Measurements from ENCODE around the gene RFX8.
"Not testable (repeated sequence)": the region's sequence is repeated elsewhere in the genome, so short reads cannot be mapped to it uniquely, and the experiment has no call there.

RFX8 gene

DNA sequence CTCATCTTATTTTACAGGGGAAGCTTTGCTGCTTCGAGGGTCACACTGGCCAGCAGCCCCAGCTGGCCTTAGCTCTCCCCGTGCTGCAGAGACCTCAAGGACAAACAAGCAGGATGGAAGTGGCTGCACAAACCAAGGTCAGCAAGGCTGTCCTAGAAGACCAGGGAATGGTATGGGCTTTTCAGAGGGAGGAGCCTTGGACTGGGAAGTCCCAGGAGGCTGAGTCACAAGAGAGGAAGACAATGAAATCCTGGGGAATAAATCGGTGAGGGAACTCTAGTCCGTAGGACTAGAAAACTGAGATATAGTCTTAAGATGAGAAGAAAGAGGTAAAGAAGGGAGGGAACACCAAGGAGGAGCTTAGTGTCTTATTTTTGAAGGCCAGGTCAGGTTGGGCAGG is 103.3 kb downstream of the RFX8 start:
- no peak for DNase-seq

DNA sequence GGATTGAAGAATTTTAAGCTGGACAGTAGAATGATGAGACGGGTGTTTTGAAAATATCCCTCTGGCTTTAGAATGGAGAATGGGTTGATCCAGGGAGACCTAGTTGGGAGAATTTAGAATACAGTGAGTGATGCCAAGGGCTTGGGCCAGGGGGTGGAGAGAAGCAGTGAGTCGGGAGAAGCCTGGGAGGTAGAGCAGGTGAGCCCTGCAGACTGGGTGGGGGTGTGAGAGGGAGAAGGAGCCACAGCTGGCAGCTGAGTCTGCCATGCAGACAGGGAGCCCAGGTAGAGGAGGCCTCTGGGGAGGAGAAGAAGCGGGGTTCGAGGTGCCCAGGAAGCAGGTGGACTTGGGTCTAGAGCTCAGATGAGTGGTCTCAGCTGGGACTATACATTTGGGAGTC is 105.8 kb downstream of the RFX8 start:
- no peak for DNase-seq

DNA sequence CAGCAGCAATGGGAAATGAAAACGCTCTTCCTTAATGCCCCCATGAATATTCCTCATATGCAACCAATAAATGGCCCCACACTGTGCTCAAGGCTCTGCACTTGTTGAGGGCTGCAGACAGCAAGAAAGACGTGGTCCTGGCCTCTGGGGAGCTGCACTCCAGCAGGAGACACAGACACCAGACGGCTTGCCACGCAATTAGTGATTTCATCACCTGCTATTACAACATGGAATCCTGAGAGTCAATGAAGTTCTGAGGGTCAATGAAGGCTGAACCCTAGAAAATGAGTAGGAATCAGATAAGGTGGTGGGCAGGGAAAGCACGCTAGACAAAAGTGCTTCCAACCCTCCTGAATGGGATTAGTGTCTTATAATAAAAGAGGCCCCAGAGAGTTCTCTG is 106.5 kb downstream of the RFX8 start:
- DNase-seq = no peak

DNA sequence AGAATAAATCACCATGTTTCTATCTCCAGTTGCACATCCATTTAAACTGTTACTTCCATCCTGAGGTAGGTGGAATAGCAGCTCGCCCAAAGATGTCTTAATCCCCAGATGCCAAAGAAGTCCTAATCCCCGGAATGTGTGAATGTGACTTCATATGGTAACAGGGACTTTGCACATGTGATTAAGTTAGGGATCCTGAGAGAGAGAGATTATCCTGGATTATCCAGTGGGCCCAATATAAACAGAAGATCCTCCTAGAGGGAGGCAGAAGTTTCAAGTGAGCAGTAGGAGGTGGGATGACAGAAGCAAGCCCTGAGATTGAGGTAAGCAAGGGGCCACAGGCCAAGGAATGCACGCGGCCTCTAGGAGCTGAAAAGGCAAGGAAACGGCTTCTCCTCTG is 107.4 kb downstream of the RFX8 start:
- DNase-seq = no peak

DNA sequence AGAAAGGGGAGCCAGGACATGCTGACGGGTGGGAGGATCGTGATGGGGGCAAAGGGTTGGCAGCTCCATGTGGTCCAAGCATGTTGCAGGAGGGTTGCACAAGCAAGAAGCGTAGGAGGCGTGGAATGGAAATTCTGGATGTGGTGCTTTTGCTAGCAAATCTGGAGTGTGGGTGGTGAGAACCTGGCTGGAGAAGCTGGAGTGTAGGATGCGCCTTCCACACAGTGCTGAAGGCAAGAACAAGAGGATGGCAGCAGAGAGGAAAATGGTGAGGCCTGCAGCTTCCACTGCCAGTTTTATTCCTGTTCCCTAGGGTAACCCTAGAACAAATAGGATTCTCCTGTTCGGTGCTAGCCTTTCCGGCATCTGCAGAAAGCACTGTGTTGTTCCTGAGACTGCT is 110.0 kb downstream of the RFX8 start:
- no peak for DNase-seq

DNA sequence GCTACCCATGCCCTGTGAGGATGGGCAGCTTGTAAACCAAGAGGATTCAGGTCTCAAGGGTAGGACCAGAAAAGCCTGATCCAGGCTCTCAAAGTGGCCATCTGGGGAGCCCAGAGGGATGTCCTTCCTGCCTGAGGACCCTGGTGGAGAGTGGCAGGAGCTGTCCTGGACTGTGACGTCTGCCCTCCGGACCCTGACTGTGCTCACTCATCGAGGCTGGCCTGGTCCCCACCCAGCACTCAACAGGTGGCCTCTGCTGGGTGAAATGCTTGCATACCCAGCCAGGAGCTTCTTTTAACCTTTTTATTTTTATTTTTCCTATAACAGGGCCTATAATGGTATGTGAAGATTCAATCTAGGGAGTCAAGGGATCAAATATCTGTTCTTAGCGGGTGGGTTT is 112.1 kb downstream of the RFX8 start:
- no peak for DNase-seq

DNA sequence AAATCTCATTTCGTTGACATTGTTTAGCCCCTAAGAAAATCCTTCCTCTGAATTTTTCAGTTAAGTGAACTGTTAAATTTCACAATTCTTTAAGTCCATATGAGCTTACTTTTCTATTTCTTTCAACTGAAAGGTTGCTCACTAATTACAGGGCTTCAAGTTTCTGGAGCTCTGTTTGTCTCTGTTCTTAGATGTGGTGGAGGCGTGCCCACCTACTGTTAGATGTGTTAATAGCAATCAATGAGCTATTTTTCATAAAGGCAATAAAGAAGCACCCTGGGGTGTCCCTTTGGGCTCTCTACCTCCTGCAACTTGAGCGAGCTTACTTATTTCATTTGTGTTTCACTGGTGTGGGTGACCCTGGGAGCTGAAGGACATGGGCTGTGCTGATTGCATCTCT is 112.6 kb downstream of the RFX8 start:
- DNase-seq = no peak

DNA sequence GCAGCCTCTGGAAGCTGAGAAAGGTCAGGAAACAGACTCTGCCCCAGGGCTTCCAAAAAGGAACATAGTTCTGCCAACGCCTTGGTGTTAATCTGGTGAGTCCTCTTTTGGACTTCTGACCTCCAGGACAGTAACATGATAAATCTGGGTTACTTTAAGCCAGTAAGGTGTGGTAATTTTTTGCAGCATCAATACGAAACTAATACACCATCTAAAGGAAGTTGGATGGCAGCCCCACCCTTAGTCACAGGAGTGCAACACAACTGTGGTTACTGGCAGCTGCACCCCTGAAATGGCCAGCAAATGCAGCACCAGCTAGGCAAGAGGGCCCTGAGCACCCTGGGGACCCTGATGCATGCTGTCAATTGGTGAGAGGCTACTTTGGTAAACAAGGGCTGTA is 113.4 kb downstream of the RFX8 start:
- no peak for DNase-seq

DNA sequence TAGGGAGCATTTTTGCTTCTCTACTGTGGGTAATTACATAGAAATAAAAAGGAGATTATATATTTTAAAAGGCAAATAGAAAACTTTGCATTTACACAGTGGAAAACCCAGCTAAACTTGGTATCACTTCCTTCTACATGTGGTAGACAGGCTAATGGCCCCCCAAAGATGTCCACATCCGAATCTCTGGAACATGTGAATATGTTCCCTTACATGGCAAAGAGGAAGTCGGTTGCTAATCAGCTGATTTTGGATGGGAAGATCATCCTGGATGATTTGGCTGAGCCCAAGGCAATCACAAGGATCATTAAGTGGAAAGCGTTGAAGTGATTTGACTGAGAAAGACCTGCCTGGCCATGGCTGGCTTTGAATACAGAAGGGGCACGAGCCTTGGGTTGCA is 113.8 kb downstream of the RFX8 start:
- DNase-seq = no peak

DNA sequence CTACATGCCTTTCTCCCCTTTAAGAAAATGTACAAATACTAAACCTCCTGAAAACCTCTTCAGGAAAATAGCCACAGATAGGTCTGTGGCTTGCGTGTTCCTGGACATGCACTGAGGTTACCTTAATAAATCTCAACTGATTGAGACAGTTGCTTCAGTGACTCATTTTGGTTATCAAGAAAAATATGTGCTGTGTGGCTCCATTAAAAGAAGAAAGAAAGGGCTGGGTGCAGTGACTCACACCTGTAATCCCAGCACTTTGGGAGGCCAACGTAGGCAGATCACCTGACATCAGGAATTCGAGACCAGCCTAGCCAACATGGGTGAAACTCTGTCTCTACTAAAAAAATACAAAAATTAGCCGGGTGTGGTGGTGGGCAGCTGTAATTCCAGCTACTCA is 114.7 kb downstream of the RFX8 start:
- no peak for DNase-seq

DNA sequence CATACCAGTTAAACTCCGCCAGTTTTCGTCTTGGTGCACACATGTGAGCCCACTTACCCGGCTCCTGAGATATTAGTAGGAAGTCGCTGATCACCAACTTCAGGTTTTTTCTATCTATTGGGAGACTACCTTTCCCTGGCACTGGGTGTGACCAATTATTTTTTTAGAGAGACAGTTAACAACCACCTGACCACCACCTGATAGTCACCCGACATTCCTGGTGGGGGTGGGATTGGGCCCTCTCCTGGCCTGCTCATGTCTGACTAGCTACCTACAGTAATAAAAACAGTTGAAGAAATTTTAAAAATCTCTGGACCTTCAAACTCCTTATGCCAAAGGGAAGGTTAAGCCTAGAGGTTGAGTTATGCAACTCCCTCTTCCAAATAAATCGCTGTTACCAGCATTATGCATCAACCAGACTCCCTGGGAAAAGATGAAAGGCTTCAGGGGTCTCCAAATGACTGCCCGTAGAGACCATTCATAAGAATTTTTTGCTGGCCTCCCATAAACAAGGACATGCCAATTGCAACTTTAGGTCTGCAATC is 115.4 kb downstream of the RFX8 start:
- no peak for DNase-seq

DNA sequence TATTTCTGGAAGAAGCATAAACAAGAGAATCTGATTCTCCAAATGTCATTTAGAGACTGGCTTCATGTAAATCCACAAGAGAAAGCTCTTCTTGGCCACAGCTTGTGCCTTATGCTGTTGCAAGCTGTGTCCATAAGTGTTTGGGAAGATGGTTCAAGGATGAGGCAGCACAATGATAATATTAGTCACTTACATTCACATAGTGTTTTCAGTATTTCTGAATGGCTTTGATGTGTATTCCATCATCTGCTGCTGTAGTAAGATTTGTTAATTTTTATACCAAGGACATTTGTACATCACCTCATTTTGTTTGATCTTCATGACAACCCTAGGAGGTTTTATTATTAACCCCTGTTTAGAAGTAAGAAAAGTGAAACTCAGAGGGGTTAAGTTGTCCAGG is 117.5 kb downstream of the RFX8 start:
- no peak for DNase-seq

DNA sequence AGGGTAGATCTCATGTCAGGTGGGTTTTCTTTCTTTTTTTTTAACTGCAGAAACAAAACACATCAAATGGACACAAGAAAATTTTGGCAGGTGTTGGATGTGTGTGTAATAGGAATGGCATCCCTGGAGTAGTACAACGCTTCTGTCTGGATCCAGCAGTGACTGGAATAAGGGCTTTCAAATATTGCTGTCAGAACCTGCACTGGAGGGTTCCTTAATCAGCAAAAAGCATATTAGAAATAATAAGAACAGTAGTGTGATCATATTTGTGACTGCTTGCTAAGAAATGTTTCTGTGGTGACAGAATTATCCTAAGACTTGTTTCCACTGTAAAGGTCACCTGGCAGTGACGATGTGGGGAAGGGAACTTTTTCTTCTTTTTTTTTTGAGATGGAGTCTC is 118.4 kb downstream of the RFX8 start:
- DNase-seq = no peak

DNA sequence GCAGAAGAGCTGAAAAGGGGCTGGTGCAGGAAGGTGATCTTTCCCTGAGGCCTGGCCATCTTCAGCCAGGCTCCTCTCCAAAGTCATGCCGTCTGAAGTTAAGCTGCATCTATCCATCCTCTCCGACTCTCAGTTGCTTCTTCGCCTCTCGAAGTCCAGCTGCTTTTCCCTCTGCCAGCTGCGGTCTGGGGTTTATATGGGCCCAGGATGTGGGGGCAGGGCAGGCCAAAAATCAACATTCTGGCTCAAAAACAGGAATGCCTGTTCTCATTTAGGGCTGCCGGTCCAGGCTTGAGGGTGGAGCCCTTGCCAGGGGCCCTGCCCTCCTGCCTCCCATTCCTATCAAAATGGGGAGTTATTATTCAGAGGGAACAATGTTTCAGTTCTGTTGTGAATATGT is 118.9 kb downstream of the RFX8 start:
- no peak for DNase-seq

DNA sequence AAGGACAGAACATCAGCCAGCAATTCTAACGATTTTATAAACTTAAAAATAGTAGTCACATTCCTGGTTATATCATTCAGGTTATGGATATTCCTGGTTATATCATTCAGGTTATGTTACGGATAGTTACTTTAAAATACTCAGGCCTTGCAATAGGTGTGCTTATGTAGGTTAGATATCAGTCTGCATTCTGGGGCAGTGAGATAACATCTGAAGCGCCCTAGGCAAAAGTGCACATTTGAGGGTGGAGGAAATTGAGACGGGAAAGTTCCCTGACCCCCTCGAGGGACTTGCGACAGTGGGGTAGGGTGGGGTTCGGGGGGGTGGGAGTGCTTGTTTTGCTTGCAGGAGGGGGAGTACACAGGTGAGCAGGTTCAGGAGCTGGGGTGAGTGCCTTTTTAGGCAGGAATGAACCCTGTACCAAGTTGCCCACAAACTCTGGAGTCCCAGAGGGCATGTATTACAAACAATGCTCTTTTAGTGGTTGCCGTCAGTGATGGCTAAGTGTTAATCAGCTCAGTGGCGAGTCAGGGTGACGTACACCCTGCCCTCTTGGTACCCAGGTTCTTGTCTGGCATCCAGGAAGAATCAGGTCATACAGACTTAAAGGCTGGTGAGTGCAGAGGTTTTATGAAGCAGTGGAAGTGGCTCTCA is 119.4 kb downstream of the RFX8 start:
- no peak for DNase-seq

DNA sequence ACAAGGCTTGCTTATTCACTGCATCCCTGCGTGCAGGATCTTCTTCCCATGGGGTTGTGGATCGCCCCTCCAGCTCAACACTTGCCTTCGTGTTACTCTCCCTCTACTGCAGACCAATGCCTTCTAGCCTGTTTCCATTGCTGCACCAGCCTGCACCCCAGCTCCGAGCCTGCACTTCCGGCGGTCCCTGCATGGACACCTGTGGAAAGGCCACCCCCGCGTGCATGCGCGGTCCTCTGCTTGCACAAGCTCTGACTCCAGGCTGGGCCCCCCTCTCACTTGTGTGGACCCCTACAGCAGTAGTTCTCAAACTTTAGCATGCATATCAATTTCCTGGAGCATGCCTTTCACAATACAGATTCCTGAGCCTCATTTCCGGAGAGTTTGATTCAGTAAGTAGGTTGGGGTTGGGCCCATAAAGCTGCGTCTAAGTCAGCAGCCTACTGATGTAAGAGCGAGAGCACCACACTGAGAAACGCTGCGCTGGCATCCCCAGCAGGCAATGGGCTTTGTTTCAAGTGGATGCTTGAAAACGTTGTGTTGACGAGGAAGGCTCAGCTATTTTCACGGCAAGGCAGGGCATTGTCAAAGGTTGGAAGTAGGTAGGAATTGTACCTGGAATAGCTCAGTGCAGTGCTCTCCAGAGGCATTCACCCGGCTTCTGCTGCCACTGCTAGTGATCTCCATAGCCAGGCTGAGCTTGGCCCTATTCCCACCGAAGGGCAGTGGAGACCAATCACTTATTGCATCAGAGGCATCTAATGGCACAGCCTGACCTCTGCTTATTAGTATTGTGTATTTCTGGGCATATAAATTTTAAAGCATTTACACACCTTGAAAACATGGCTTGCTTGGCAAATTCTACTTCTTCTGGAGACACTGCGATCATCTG is 120.2 kb downstream of the RFX8 start:
- no peak for DNase-seq

DNA sequence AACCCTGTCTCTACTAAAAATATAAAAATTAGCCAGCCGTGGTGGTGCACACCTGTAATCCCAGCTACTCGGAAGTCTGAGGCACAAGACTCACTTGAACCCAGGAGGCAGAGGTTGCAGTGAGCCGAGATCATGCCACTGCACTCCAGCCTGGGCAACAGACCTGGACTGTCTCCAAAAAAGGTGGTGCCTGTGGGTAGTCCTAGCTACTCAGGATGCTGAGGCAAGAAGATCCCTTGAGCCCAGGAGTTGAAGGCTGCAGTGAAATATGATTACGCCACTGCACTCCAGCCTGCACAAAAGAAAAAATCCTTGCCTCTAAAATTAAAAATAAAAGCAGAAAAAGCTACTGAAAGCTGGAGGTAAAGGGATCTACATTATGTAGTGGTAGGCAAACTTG is 122.3 kb downstream of the RFX8 start:
- not testable (repeated sequence) for DNase-seq

DNA sequence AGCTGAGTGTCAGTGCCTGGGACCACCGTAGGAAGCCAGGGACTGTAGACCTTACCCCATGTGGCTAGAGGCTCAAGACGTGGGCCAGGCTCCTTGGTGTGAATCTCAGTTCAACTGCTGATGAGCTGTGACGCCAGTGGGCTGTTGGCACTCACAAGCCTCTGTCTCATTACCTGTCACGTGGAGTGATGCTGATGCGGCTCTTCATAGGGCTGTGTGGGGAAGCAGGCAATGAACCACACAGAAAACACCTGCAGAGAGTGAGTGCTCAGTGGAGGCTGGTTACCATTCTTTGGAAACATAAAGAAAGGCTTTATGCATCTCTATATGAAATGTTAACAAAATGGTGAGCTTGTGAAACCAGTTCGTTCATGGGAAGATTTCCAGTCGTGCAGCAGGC is 123.7 kb downstream of the RFX8 start:
- no peak for DNase-seq

DNA sequence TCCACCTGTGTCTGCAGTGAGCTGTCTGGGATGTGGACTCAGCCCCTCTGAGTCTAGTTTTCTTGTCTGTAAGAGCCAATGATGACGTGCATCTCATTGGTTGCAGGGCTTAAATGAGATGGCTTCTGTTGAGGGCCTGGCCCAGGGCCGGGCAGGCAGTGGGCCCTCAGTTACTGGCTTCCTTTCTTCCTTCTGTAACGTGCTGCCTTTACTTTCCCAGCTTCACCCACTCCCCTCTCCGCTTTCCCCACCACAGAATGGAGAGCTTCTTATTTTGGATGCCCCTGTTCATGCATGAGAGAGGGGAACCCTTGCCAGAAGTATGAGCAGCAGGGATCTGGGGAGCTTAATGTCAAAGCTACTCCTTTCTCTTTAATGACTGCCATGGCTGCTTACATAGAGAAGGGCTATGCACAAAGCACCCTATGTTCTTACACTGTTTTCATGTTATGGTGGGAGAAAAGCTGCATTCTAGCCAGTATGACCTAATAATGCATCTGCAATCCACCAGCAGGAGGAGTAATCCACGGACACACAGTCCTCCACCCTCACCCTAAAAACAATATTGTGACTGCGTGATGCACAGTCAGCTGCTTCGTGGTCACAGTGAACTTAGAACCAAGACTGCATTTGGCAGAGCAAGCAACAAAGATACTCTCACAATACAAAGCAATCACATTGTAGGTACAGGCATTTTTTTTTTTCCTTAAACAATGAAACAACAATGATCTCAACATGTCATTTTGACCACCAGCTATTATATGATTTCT is 124.8 kb downstream of the RFX8 start:
- DNase-seq = no peak

DNA sequence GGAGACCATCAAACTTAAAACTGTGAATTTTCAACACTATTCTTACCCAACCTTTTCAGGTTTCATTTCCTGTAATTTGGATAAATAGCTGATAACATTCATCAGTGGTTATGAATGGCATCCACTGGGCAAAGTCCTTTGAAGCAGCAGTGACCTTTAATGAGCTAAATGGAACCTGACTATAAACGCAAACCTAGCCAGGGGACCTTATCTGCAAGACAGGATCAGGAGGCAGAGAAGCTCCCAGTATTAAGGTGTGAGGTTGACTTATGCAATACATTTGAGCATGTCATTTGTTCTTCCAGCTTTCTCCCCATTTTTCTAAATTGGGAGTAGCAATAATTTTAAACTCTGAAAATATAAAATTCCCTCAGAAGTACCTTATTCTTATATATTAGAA is 126.0 kb downstream of the RFX8 start:
- DNase-seq = no peak
